Mesendoderm (in vitro differentiated cells): ENCODE results near the gene MOB3B.
A peak's percentile ranks its signal among the peaks of the same experiment; 100 is the strongest.

Experiments
- DNase-seq: peaks from one replicate; pipeline ENCODE4 v3.0.0; 2013
- H2AK5ac ChIP-seq: 2 replicates; pipeline ENCODE4 v1.6.1; 2013; ENCODE audit warnings: low read length, inconsistent platforms
- H2BK120ac ChIP-seq: 2 replicates; pipeline ENCODE4 v1.6.1; 2013; ENCODE audit warnings: low read depth, mild to moderate bottlenecking, low read length, moderate library complexity, mixed read lengths
- H2BK15ac ChIP-seq: replicated peaks from 2 replicates; pipeline ENCODE4 v1.6.1; 2013; ENCODE audit warnings: low read depth, mild to moderate bottlenecking, moderate library complexity
- H2BK5ac ChIP-seq: 2 replicates; pipeline ENCODE4 v1.6.1; 2013; ENCODE audit warnings: low read length, inconsistent platforms
- H3K18ac ChIP-seq: 2 replicates; pipeline ENCODE4 v1.6.1; 2013; ENCODE audit warnings: mild to moderate bottlenecking, low read length, mixed read lengths
- H3K23ac ChIP-seq: one replicate; pipeline ENCODE4 v1.6.1; 2013; ENCODE audit warnings: low read length
- H3K27ac ChIP-seq: 2 replicates; pipeline ENCODE4 v1.5.1; 2013; ENCODE audit warnings: low read depth, mild to moderate bottlenecking, inconsistent platforms, low read length, moderate library complexity
- H3K27me3 ChIP-seq: 2 replicates; pipeline ENCODE4 v1.6.1; 2013; ENCODE audit warnings: low read length, control low read depth, mild to moderate bottlenecking, inconsistent platforms; ENCODE audit not compliant: insufficient read depth, poor library complexity
- H3K36me3 ChIP-seq: 2 replicates; pipeline ENCODE4 v1.6.1; 2013; ENCODE audit warnings: low read length, inconsistent platforms; ENCODE audit not compliant: control insufficient read depth, insufficient read depth
- H3K4ac ChIP-seq: one replicate; pipeline ENCODE4 v1.6.1; 2013; ENCODE audit warnings: low read depth, mild to moderate bottlenecking, low read length, moderate library complexity
- H3K4me1 ChIP-seq: 2 replicates; pipeline ENCODE4 v1.6.1; 2013; ENCODE audit warnings: low read depth, low read length, inconsistent platforms; ENCODE audit not compliant: control insufficient read depth
- H3K4me2 ChIP-seq: 2 replicates; pipeline ENCODE4 v1.6.1; 2013; ENCODE audit warnings: low read length
- H3K4me3 ChIP-seq: 2 replicates; pipeline ENCODE4 v1.5.1; 2013; ENCODE audit warnings: mild to moderate bottlenecking, low read length
- H3K56ac ChIP-seq: one replicate; pipeline ENCODE4 v1.6.1; 2013; ENCODE audit warnings: low read length
- H3K79me1 ChIP-seq: 2 replicates; pipeline ENCODE4 v1.6.1; 2013; ENCODE audit warnings: low read length, inconsistent platforms
- H3K79me2 ChIP-seq: 2 replicates; pipeline ENCODE4 v1.6.1; 2013; ENCODE audit warnings: mild to moderate bottlenecking, low read length; ENCODE audit not compliant: control insufficient read depth, insufficient read depth
- H3K9ac ChIP-seq: 2 replicates; pipeline ENCODE4 v1.6.1; 2013; ENCODE audit warnings: low read length, inconsistent platforms
- H4K5ac ChIP-seq: one replicate; pipeline ENCODE4 v1.6.1; 2013; ENCODE audit warnings: low read length
- H4K8ac ChIP-seq: one replicate; pipeline ENCODE4 v1.6.1; 2013; ENCODE audit warnings: low read depth, mild to moderate bottlenecking, control low read depth, low read length, moderate library complexity
- WGBS: extraction: QIAGEN DNeasy Blood & Tissue Kit; methylation state at CpG from one replicate; pipeline ENCODE4 v1.1.7; 2013; ENCODE audit warnings: low lambda C conversion rate, missing lambda C conversion rate; ENCODE audit not compliant: insufficient coverage; ENCODE audit errors: extremely low coverage; 5-methylcytosine and 5-hydroxymethylcytosine counted together

MOB3B gene

GRCh38 chr9:27428551-27428950 lies 101.1 kb downstream of the MOB3B start:
- Histone ChIP-seq H3K56ac (no peak overlapping the region), H3K36me3 (no peaks in the 10 kb centered on the region), H3K27ac (no peak overlapping the region), H3K79me2 (no peaks in the 10 kb centered on the region), H2AK5ac (no peak overlapping the region), H4K8ac (no peak overlapping the region), H3K4me1 (peaks cover 2% of the 10 kb centered on the region), H3K18ac (no peak overlapping the region), H3K9ac (no peak overlapping the region), H4K5ac (no peak overlapping the region), H3K79me1 (no peaks in the 10 kb centered on the region), H3K4ac (no peak overlapping the region), H3K23ac (no peak overlapping the region), H3K27me3 (no peaks in the 10 kb centered on the region), H3K4me2 (no peak overlapping the region), H2BK5ac (no peak overlapping the region), H2BK120ac (no peak overlapping the region), H3K4me3 (no peak overlapping the region), H2BK15ac (no peak overlapping the region)
- WGBS, result no CpG with 5 or more reads among the region's 1 CpG
- DNase-seq, result no peak

DNA sequence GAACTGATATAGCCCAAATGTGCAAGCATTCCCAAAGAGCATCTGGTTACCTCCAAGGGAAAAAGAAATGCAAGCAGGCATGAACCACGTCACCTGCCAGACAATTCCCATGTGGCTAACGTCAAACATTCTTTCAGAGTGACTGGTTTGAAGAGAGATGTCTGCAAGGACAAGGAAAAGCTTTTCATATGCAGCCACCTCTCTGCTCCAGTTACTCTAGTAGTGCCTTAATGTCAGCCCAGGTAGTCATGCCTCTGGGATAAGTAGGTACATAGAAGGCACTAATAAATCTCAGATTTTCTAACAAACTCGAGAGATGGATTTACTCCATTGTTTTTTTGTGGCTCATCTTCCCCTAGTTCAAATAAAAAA lies 102.4 kb downstream of the MOB3B start:
- Histone ChIP-seq H3K56ac (no peak overlapping the region), H3K4ac (no peak overlapping the region), H3K23ac (no peak overlapping the region), H3K79me1 (no peaks in the 10 kb centered on the region), H3K18ac (no peak overlapping the region), H2BK5ac (no peak overlapping the region), H3K27me3 (no peaks in the 10 kb centered on the region), H4K8ac (no peak overlapping the region), H3K9ac (no peak overlapping the region), H4K5ac (no peak overlapping the region), H3K4me3 (no peak overlapping the region), H3K4me1 (peaks cover 2% of the 10 kb centered on the region), H2BK15ac (no peak overlapping the region), H2AK5ac (no peak overlapping the region), H3K36me3 (no peaks in the 10 kb centered on the region), H3K79me2 (no peaks in the 10 kb centered on the region), H2BK120ac (no peak overlapping the region), H3K27ac (no peak overlapping the region), H3K4me2 (no peak overlapping the region)
- peak; percentile 93 for DNase-seq
- no CpG with 5 or more reads among the region's 3 CpGs for WGBS

- peak; percentile 76 for DNase-seq
- H3K79me2 ChIP-seq, result no peaks in the 10 kb centered on the region
- no peak overlapping the region for H2BK5ac ChIP-seq
- no peak overlapping the region for H4K8ac ChIP-seq
- H2BK15ac ChIP-seq, result no peak overlapping the region
- H3K56ac ChIP-seq, result no peak overlapping the region
- H3K18ac ChIP-seq, result peak overlapping the region; percentile 9
- no peaks in the 10 kb centered on the region for H3K79me1 ChIP-seq
- H3K4me1 ChIP-seq, result peaks cover 2% of the 10 kb centered on the region
- no peak overlapping the region for H4K5ac ChIP-seq
- H2BK120ac ChIP-seq, result no peak overlapping the region
- no peak overlapping the region for H3K4ac ChIP-seq
- H3K4me2 ChIP-seq, result no peak overlapping the region
- no peak overlapping the region for H3K9ac ChIP-seq
- no peaks in the 10 kb centered on the region for H3K27me3 ChIP-seq
- no peak overlapping the region for H3K4me3 ChIP-seq
- no peak overlapping the region for H3K27ac ChIP-seq
- H3K23ac ChIP-seq, result no peak overlapping the region
- no CpG with 5 or more reads among the region's 5 CpGs for WGBS
- no peak overlapping the region for H2AK5ac ChIP-seq
- H3K36me3 ChIP-seq, result no peaks in the 10 kb centered on the region
These were observed 102.9 kb downstream of the MOB3B start for GRCh38 chr9:27426511-27427271.

DNA sequence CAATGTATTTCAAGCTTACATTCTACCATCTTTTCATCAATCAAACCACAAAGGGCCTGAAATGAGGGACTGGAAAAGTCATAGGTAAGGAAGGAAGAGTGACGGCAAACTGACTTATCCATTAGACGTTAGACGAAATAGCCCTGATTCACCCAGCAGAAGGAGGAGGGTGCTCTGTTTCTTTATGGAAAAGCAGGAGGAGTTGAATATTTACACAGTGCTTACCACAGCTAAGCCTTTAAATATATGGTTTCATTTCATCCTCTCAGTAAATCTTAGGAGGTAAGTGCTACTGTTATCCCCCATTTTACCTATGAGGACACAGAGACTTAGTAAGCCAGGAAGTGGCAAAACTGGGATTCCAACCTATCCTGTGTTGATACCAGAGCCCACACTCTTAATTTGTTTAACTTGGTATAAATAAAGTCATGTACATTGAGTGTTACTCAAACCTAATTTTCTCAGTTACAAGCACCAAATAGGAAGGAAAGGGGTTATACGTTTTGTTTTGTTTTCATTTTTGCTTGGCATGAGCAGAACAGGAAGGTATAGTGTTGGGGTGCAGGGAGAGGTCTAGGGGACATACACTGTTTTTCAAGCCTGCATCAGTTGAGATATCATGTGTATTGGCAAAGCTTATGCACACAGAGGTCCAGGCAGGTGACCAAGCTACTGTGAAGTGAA lies 103.6 kb downstream of the MOB3B start:
- no peak overlapping the region for H2BK120ac ChIP-seq
- no peak overlapping the region for H3K9ac ChIP-seq
- H3K27me3 ChIP-seq, result no peaks in the 10 kb centered on the region
- peak overlapping the region; percentile 9 for H3K18ac ChIP-seq
- no peak overlapping the region for H3K4me2 ChIP-seq
- no peak overlapping the region for H4K5ac ChIP-seq
- no peak overlapping the region for H3K23ac ChIP-seq
- H3K4me3 ChIP-seq, result no peak overlapping the region
- H3K4me1 ChIP-seq, result peaks cover 4% of the 10 kb centered on the region
- H3K27ac ChIP-seq, result no peak overlapping the region
- DNase-seq, result no peak
- no CpG with 5 or more reads among the region's 4 CpGs for WGBS
- H3K79me1 ChIP-seq, result no peaks in the 10 kb centered on the region
- H3K36me3 ChIP-seq, result no peaks in the 10 kb centered on the region
- H3K56ac ChIP-seq, result no peak overlapping the region
- H3K79me2 ChIP-seq, result no peaks in the 10 kb centered on the region
- H2BK5ac ChIP-seq, result no peak overlapping the region
- H2BK15ac ChIP-seq, result no peak overlapping the region
- H3K4ac ChIP-seq, result no peak overlapping the region
- H4K8ac ChIP-seq, result no peak overlapping the region
- H2AK5ac ChIP-seq, result no peak overlapping the region

- no peak overlapping the region for H3K23ac ChIP-seq
- DNase-seq, result no peak
- no peak overlapping the region for H3K4me2 ChIP-seq
- no peaks in the 10 kb centered on the region for H3K36me3 ChIP-seq
- no CpG with 5 or more reads among the region's 6 CpGs for WGBS
- no peak overlapping the region for H2AK5ac ChIP-seq
- H4K5ac ChIP-seq, result no peak overlapping the region
- H2BK120ac ChIP-seq, result no peak overlapping the region
- H3K18ac ChIP-seq, result no peak overlapping the region
- no peaks in the 10 kb centered on the region for H3K27me3 ChIP-seq
- no peak overlapping the region for H2BK5ac ChIP-seq
- no peak overlapping the region for H4K8ac ChIP-seq
- peaks cover 4% of the 10 kb centered on the region for H3K4me1 ChIP-seq
- H3K9ac ChIP-seq, result no peak overlapping the region
- no peak overlapping the region for H2BK15ac ChIP-seq
- no peak overlapping the region for H3K56ac ChIP-seq
- H3K79me1 ChIP-seq, result no peaks in the 10 kb centered on the region
- no peak overlapping the region for H3K4me3 ChIP-seq
- no peak overlapping the region for H3K4ac ChIP-seq
- H3K79me2 ChIP-seq, result no peaks in the 10 kb centered on the region
- H3K27ac ChIP-seq, result no peak overlapping the region
These were observed 105.5 kb downstream of the MOB3B start for GRCh38 chr9:27423915-27424710.
